K562 (cell line): ENCODE data around the gene TAS1R3. TPM values are rescaled to one million over a fixed set of nuclear protein-coding genes. Genes with fewer than 3 reads are reported as not detected.

Source experiments
- ATAC-seq: fragments of 200-7000 bp; cut with Tn5 transposase; 3 replicates; pipeline ENCODE4 v1.9.1; 2020; ENCODE audit warnings: moderate library complexity
- BruUV-seq: library from RNA; stranded (reverse); fragments of 400-500 nt; replicated peaks from 2 replicates; lab custom pipeline; 2021; lab: Mats Ljungman, UMichigan
- CTCF ChIA-PET: fragments of 300-600 bp; formaldehyde crosslinking; extraction: SDS; loops from one replicate; lab custom pipeline; 2021; ENCODE audit warnings: low intra/inter-chr PET ratio; lab: Yijun Ruan, JAX
- POLR2A ChIA-PET: fragments of 300-600, 350-650 bp; sonication (Branson Sonifier 250); formaldehyde crosslinking; extraction: SDS; loops from one replicate; lab custom pipeline; 2021; ENCODE audit warnings: antibody characterized with exemption, inconsistent platforms; lab: Yijun Ruan, JAX
- DNase-seq, 4 experiments: peaks; one replicate each; pipeline versions ENCODE4 v3.0.0 to v3.0.0-alpha.2; 2011 to 2018; ENCODE audit warnings: low spot score in 3 of 4, mixed read lengths in 3 of 4; ENCODE audit errors: extremely low read depth in 1 of 4
- FAIRE-seq: peaks from 2 replicates; lab custom pipeline; 2011; peaks lifted over from hg19 to GRCh38; lab: Jason Lieb, UNC
- H2AFZ ChIP-seq: 2 replicates; pipeline ENCODE4 v1.6.0; 2011; ENCODE audit warnings: low read depth, low read length, control low read depth, inconsistent platforms
- H3K27ac ChIP-seq: fragments of 200-600 bp; 3 replicates; pipeline ENCODE4 v1.8.0; 2011; ENCODE audit warnings: low read depth, mild to moderate bottlenecking, control low read depth, inconsistent platforms, low read length, moderate library complexity, mixed read lengths; ENCODE audit errors: extremely low read depth
- H3K27me3 ChIP-seq, 2 experiments: fragments of 300-600 bp in 1 of 2; 2 replicates in 1 of 2; 3 replicates in 1 of 2; pipeline versions ENCODE4 v1.6.0 to v1.8.0; 2011; ENCODE audit warnings: inconsistent platforms in 2 of 2, low read length in 2 of 2, mild to moderate bottlenecking in 1 of 2, mixed read lengths in 1 of 2, moderate library complexity in 1 of 2; ENCODE audit not compliant: control insufficient read depth in 2 of 2, insufficient read depth in 2 of 2
- H3K36me3 ChIP-seq: fragments of 300-600 bp; 3 replicates; pipeline ENCODE4 v1.8.0; 2011; ENCODE audit warnings: mild to moderate bottlenecking, low read length, inconsistent platforms; ENCODE audit not compliant: control insufficient read depth, insufficient read depth
- H3K4me1 ChIP-seq, 2 experiments: fragments of 200-600 bp in 1 of 2; replicated peaks in 1 of 2; 2 replicates in 1 of 2; 3 replicates in 1 of 2; pipeline versions ENCODE4 v1.5.1 to v1.8.0; 2011; ENCODE audit warnings: inconsistent platforms in 2 of 2, low read length in 2 of 2, mild to moderate bottlenecking in 1 of 2, mixed read lengths in 1 of 2, moderate library complexity in 1 of 2; ENCODE audit not compliant: control insufficient read depth in 2 of 2, insufficient read depth in 2 of 2
- H3K4me2 ChIP-seq: 2 replicates; pipeline ENCODE4 v1.6.1; 2011; ENCODE audit warnings: low read length, control low read depth, inconsistent platforms, mixed read lengths; ENCODE audit not compliant: insufficient read depth
- H3K4me3 ChIP-seq: fragments of 200-600 bp; sonication (generic), shearing (Covaris generic); 2 replicates; pipeline ENCODE4 v1.5.1; 2016; ENCODE audit warnings: control low read depth, inconsistent platforms
- H3K79me2 ChIP-seq: fragments of 200-600 bp; 3 replicates; pipeline ENCODE4 v1.8.0; 2011; ENCODE audit warnings: low read length, inconsistent platforms; ENCODE audit not compliant: control insufficient read depth, insufficient read depth
- H3K9ac ChIP-seq, 2 experiments: 2 replicates each; pipeline versions ENCODE4 v1.6.0 to v1.6.1; 2011; ENCODE audit warnings: low read depth in 2 of 2, low read length in 2 of 2, control low read depth in 1 of 2, inconsistent platforms in 1 of 2, mild to moderate bottlenecking in 1 of 2, mixed read lengths in 1 of 2; ENCODE audit not compliant: insufficient read depth in 1 of 2
- H3K9me1 ChIP-seq: one replicate; pipeline ENCODE4 v1.6.0; 2011; ENCODE audit warnings: inconsistent platforms, mild to moderate bottlenecking, low read length, moderate library complexity; ENCODE audit not compliant: control insufficient read depth, insufficient read depth
- H3K9me3 ChIP-seq: replicated peaks from 2 replicates; pipeline ENCODE4 v1.5.1; 2011; ENCODE audit warnings: low read depth, low read length, inconsistent platforms; ENCODE audit not compliant: control insufficient read depth, insufficient read depth
- H4K20me1 ChIP-seq: replicated peaks from 2 replicates; pipeline ENCODE4 v1.6.1; 2011; ENCODE audit warnings: low read length, inconsistent platforms, mixed read lengths; ENCODE audit not compliant: control insufficient read depth, insufficient read depth
- E2F3 ChIP-seq: fragments of 250-450 bp; sonication (Bioruptor Pico); IDR thresholded peaks from 2 replicates; pipeline ENCODE4 v1.4.0; 2020; ENCODE audit warnings: mild to moderate bottlenecking
- ERF ChIP-seq: fragments of 450-650 bp; formaldehyde crosslinking; IDR thresholded peaks from 2 replicates; pipeline ENCODE4 v1.4.0; 2020; ENCODE audit warnings: mild to moderate bottlenecking, mixed read lengths
- HDAC1 ChIP-seq, 2 experiments: fragments of 450-650 bp; IDR thresholded peaks; 2 replicates each; pipeline ENCODE4 v1.6.1; 2016 to 2017; ENCODE audit warnings: inconsistent platforms in 1 of 2, mild to moderate bottlenecking in 1 of 2, moderate library complexity in 1 of 2
- HMG20A ChIP-seq: fragments of 450-650 bp; formaldehyde crosslinking; conservative IDR thresholded peaks from 2 replicates; pipeline ENCODE4 v1.4.0; 2020; ENCODE audit warnings: mild to moderate bottlenecking, mixed read lengths
- RBM22 ChIP-seq: fragments of 200-400 bp; formaldehyde crosslinking; IDR thresholded peaks from 2 replicates; pipeline ENCODE4 v1.6.1; 2018; ENCODE audit warnings: low read length, low read depth; ENCODE audit not compliant: poor library complexity, severe bottlenecking
- ZBTB8A ChIP-seq: fragments of 450-650 bp; IDR thresholded peaks from 2 replicates; pipeline ENCODE4 v1.6.1; 2018; ENCODE audit warnings: mild to moderate bottlenecking, moderate library complexity; ENCODE audit not compliant: partially characterized antibody
- ZEB2 ChIP-seq: fragments of 450-650 bp; IDR thresholded peaks from 2 replicates; pipeline ENCODE4 v1.6.1; 2016
- ZKSCAN8 ChIP-seq: fragments of 200-800 bp; sonication (Bioruptor generic); IDR thresholded peaks from 2 replicates; pipeline ENCODE4 v1.6.1; 2016; ENCODE audit warnings: missing genetic modification characterization, missing compliant biosample characterization
- ZNF584 ChIP-seq: fragments of 200-800 bp; sonication (Bioruptor generic); IDR thresholded peaks from 2 replicates; pipeline ENCODE4 v1.6.1; 2016; ENCODE audit warnings: low read depth, mild to moderate bottlenecking, missing genetic modification characterization, missing compliant biosample characterization
- WGBS: fragments of 100-300 bp; shearing (Covaris generic); methylation state at CpG from one replicate; pipeline ENCODE4 v1.1.6; 2016; ENCODE audit warnings: low coverage, mixed read lengths; ENCODE audit not compliant: insufficient coverage; ENCODE audit errors: missing lambda C conversion rate; 5-methylcytosine and 5-hydroxymethylcytosine counted together
- in situ Hi-C: fragments of 300-500 bp; cut with MboI; formaldehyde crosslinking; loops from 4 replicates; pipeline ENCODE4 v1.15.0; 2018; ENCODE audit warnings: inconsistent platforms, mixed read lengths
- intact Hi-C: fragments of 100-400 bp; cut with micrococcal nuclease; formaldehyde crosslinking; loops from 2 replicates; pipeline ENCODE4 v1.14.2; 2022
- polyA plus RNA-seq, 8 experiments: library from polyadenylated mRNA; depleted of rRNA in 4 of 8; stranded (reverse) in 5 of 8; unstranded in 3 of 8; fragments of >200 nt; fragmentation: Nextera tagmentation in 2 of 8; fragmentation: Illumina TruSeq in 1 of 8; extraction: Ambion mirVana in 2 of 8; extraction: Trizol in 1 of 8; gene quantifications; 2 replicates each; pipeline versions ENCODE4 v1.2.1 to v1.2.3, GENCODE V29; 2011 to 2014; ENCODE audit warnings: inconsistent platforms in 1 of 8, missing spikeins in 1 of 8
- total RNA-seq, 7 experiments: library from RNA; depleted of rRNA in 6 of 7; stranded (reverse); fragments of >200 nt in 6 of 7; fragmentation: Illumina TruSeq in 2 of 7; extraction: Trizol in 2 of 7; gene quantifications; 2 replicates each; pipeline versions ENCODE4 v1.2.1 to v1.2.3, GENCODE V29; 2011 to 2021; ENCODE audit warnings: low replicate concordance in 1 of 7
- TF ChIP-seq, protein P1 (sequence below): sonication (generic); formaldehyde crosslinking; IDR thresholded peaks from 2 replicates; pipeline ENCODE4 v1.9.0; 2022; ENCODE audit warnings: mild to moderate bottlenecking, missing genetic modification reagents
- TF ChIP-seq, protein P2 (sequence below): fragments of 450-650 bp; IDR thresholded peaks from 2 replicates; pipeline ENCODE4 v1.7.0; 2016; ENCODE audit warnings: borderline replicate concordance
- TF ChIP-seq, protein P3 (sequence below), 2 experiments: fragments of 150-350 bp in 1 of 2; IDR thresholded peaks; 2 replicates each; pipeline ENCODE4 v1.6.1; 2012 to 2016; ENCODE audit warnings: low read depth in 2 of 2, low read length in 2 of 2, mild to moderate bottlenecking in 1 of 2, moderate library complexity in 1 of 2
- TF ChIP-seq, protein P4 (sequence below), 3 experiments: IDR thresholded peaks in 2 of 3; conservative IDR thresholded peaks in 1 of 3; 2 replicates each; pipeline ENCODE4 v1.5.1; 2011 to 2012; ENCODE audit warnings: low read length in 3 of 3, mild to moderate bottlenecking in 3 of 3, control low read depth in 2 of 3, improper control_type of control experiment in 1 of 3, inconsistent platforms in 1 of 3, low read depth in 1 of 3, mixed read lengths in 1 of 3, moderate library complexity in 1 of 3; ENCODE audit not compliant: insufficient read depth in 2 of 3

The TAS1R3 gene
- total and polyA plus RNA-seq, 9 of the 15 experiments (the other 6 are each of a cell fraction or from before 2014, with no cell fraction given): 0.07 to 0.13 TPM; not detected in 7

DNA sequence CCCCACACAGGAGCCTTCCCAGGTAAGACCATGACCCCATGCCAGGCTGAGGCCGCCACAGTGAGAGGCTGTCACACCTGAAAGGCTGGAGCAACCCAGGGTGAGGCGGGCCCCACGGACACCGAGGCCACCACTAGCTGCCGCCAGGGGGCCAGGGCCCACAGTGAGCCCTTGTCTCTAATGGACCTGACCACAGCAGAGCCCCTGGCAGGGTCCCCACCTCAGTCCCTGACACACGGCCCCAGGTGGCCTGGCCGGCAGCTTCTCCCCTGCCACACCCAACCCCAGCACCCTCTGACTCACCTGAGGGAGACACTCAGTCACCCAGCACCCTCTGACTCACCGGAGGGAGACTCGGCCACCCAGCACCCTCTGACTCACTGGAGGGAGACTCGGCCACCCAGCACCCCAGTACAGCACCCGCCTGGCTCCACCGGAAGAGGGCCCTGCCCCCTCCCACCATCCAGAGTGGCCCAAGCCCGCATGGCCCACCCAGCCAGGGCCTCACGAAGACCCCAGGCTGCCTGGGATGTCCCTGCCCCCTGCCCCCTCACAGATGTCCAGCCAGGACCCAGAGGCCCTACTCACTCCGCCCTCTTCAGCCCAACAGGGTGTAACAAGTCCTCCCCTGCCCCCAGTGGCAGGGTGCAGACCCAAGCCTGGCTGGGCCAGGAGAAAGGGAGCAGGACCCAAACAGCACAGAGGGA lies 13.7 kb downstream of the TAS1R3 start:
- intact Hi-C loops: no loop called here
- no peak for FAIRE-seq
- H3K9ac ChIP-seq: peak overlapping the region; percentile 10 to 98; a peak in 3 of 4 replicates
- H3K27me3 ChIP-seq: no peaks in the 10 kb centered on the region
- no peak overlapping the region for H3K4me2 ChIP-seq
- BruUV-seq: no TSS peak
- DNase-seq: peak; percentile 56 to 63 (median 60)
- peaks cover 9 to 88% of the 10 kb centered on the region in 2 experiments; a peak in 3 of 5 replicates for H3K4me1 ChIP-seq
- 72% methylated on average over 15 of the region's 15 CpGs for WGBS
- H3K27ac ChIP-seq: peak overlapping the region; percentile 46; the same call in 2 of the 3 replicates
- peaks cover 8% of the 10 kb centered on the region for H3K9me1 ChIP-seq
- 0 out of 2 replicates have a peak, but pooled peaks cover 2% of the 10 kb centered on the region for H3K9me3 ChIP-seq
- CTCF ChIA-PET: no interaction called here
- peaks cover 65% of the 10 kb centered on the region for H3K79me2 ChIP-seq
- H2AFZ ChIP-seq: no peak overlapping the region
- ATAC-seq: peak; percentile 59
- peaks cover 47% of the 10 kb centered on the region; the same call in 1 of the 2 replicates for H4K20me1 ChIP-seq
- H3K4me3 ChIP-seq: no peak overlapping the region
- in situ Hi-C loops: no loop called here
- POLR2A ChIA-PET: interaction anchor here (0.6 to 4.8 kb wide), 5 partner anchors 9 to 447 kb away, joined by 3 to 22 read pairs (median 5); partner anchors contain the start of gene AURKAIP1
- peaks cover 53% of the 10 kb centered on the region; the same call in 2 of the 3 replicates for H3K36me3 ChIP-seq
- TF ChIP-seq, protein P1, sequence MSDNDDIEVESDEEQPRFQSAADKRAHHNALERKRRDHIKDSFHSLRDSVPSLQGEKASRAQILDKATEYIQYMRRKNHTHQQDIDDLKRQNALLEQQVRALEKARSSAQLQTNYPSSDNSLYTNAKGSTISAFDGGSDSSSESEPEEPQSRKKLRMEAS (CRISPR knock-in tag): peak; percentile 52; the same call in 1 of the 2 replicates
- TF ChIP-seq RBM22 (no peak), ZBTB8A (no peak), ZEB2 (peak; percentile 28; the same call in 1 of the 2 replicates), ZKSCAN8 (no peak), HDAC1 (IDR thresholded peaks at IDR 0.05) (peak in 1 of 2 experiments; percentile 41; a peak in 1 of 4 replicates), E2F3 (CRISPR knock-in tag) (no peak), HMG20A (no peak), ZNF584 (CRISPR knock-in tag) (no peak), ERF (CRISPR knock-in tag) (no peak)
- TF ChIP-seq, protein P2, sequence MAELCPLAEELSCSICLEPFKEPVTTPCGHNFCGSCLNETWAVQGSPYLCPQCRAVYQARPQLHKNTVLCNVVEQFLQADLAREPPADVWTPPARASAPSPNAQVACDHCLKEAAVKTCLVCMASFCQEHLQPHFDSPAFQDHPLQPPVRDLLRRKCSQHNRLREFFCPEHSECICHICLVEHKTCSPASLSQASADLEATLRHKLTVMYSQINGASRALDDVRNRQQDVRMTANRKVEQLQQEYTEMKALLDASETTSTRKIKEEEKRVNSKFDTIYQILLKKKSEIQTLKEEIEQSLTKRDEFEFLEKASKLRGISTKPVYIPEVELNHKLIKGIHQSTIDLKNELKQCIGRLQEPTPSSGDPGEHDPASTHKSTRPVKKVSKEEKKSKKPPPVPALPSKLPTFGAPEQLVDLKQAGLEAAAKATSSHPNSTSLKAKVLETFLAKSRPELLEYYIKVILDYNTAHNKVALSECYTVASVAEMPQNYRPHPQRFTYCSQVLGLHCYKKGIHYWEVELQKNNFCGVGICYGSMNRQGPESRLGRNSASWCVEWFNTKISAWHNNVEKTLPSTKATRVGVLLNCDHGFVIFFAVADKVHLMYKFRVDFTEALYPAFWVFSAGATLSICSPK: 0 out of 2 replicates have a peak, but pooled peaks have one; percentile 54
- TF ChIP-seq, protein P3, sequence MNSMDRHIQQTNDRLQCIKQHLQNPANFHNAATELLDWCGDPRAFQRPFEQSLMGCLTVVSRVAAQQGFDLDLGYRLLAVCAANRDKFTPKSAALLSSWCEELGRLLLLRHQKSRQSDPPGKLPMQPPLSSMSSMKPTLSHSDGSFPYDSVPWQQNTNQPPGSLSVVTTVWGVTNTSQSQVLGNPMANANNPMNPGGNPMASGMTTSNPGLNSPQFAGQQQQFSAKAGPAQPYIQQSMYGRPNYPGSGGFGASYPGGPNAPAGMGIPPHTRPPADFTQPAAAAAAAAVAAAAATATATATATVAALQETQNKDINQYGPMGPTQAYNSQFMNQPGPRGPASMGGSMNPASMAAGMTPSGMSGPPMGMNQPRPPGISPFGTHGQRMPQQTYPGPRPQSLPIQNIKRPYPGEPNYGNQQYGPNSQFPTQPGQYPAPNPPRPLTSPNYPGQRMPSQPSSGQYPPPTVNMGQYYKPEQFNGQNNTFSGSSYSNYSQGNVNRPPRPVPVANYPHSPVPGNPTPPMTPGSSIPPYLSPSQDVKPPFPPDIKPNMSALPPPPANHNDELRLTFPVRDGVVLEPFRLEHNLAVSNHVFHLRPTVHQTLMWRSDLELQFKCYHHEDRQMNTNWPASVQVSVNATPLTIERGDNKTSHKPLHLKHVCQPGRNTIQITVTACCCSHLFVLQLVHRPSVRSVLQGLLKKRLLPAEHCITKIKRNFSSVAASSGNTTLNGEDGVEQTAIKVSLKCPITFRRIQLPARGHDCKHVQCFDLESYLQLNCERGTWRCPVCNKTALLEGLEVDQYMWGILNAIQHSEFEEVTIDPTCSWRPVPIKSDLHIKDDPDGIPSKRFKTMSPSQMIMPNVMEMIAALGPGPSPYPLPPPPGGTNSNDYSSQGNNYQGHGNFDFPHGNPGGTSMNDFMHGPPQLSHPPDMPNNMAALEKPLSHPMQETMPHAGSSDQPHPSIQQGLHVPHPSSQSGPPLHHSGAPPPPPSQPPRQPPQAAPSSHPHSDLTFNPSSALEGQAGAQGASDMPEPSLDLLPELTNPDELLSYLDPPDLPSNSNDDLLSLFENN (IDR thresholded peaks at IDR 0.05; ENCODE audit: low read depth in 2 of 2, low read length in 2 of 2): no peak
- TF ChIP-seq, protein P4, sequence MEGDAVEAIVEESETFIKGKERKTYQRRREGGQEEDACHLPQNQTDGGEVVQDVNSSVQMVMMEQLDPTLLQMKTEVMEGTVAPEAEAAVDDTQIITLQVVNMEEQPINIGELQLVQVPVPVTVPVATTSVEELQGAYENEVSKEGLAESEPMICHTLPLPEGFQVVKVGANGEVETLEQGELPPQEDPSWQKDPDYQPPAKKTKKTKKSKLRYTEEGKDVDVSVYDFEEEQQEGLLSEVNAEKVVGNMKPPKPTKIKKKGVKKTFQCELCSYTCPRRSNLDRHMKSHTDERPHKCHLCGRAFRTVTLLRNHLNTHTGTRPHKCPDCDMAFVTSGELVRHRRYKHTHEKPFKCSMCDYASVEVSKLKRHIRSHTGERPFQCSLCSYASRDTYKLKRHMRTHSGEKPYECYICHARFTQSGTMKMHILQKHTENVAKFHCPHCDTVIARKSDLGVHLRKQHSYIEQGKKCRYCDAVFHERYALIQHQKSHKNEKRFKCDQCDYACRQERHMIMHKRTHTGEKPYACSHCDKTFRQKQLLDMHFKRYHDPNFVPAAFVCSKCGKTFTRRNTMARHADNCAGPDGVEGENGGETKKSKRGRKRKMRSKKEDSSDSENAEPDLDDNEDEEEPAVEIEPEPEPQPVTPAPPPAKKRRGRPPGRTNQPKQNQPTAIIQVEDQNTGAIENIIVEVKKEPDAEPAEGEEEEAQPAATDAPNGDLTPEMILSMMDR (IDR thresholded peaks at IDR 0.05 in 2 of 3, conservative IDR thresholded peaks at IDR 0.05 in 1 of 3; ENCODE audit: insufficient read depth in 2 of 3, low read depth in 1 of 3, low read length in 3 of 3): peak; percentile 56 to 63 (median 58); a peak in 5 of 6 replicates
